ENCODE data around the gene OTOGL.
"Not testable (repeated sequence)": the region's sequence is repeated elsewhere in the genome, so short reads cannot be mapped to it uniquely, and the experiment has no call there.

The OTOGL gene

GRCh38 chr12:80140005-80140404 is 40.7 kb downstream of the OTOGL start:
- DNase-seq = no peak

GRCh38 chr12:80142640-80143039 is 43.3 kb downstream of the OTOGL start:
- no peak for DNase-seq

- no peak for DNase-seq
Measured at GRCh38 chr12:80143537-80143936, 44.2 kb downstream of the OTOGL start.

GRCh38 chr12:80149547-80150313 is 50.4 kb downstream of the OTOGL start:
- not testable (repeated sequence) for DNase-seq

- DNase-seq = no peak
Measured at GRCh38 chr12:80151131-80151530, 51.8 kb downstream of the OTOGL start.

- no peak for DNase-seq
Measured at GRCh38 chr12:80154261-80154660, 54.9 kb downstream of the OTOGL start.

GRCh38 chr12:80156306-80156705 is 57.0 kb downstream of the OTOGL start:
- no peak for DNase-seq

GRCh38 chr12:80157645-80158044 is 58.3 kb downstream of the OTOGL start:
- DNase-seq = no peak

GRCh38 chr12:80161612-80162011 is 62.3 kb downstream of the OTOGL start:
- DNase-seq = no peak

- no peak for DNase-seq
Measured at GRCh38 chr12:80162177-80162576, 62.8 kb downstream of the OTOGL start.

GRCh38 chr12:80165746-80166145 is 66.4 kb downstream of the OTOGL start:
- no peak for DNase-seq

GRCh38 chr12:80166751-80167150 is 67.4 kb downstream of the OTOGL start:
- no peak for DNase-seq

GRCh38 chr12:80168936-80169335 is 69.6 kb downstream of the OTOGL start:
- no peak for DNase-seq

- no peak for DNase-seq
Measured at GRCh38 chr12:80170915-80171314, 71.6 kb downstream of the OTOGL start.

GRCh38 chr12:80173083-80173864 is 73.9 kb downstream of the OTOGL start:
- DNase-seq = no peak

- no peak for DNase-seq
Measured at GRCh38 chr12:80175307-80175930, 76.1 kb downstream of the OTOGL start.

- DNase-seq = no peak
Measured at GRCh38 chr12:80176706-80177105, 77.4 kb downstream of the OTOGL start.

- DNase-seq = no peak
Measured at GRCh38 chr12:80178846-80179245, 79.5 kb downstream of the OTOGL start.

- DNase-seq = no peak
Measured at GRCh38 chr12:80183939-80184338, 84.6 kb downstream of the OTOGL start.

- DNase-seq = no peak
Measured at GRCh38 chr12:80184926-80185325, 85.6 kb downstream of the OTOGL start.

- DNase-seq = peak; percentile 56
Measured at GRCh38 chr12:80186727-80187217, 87.4 kb downstream of the OTOGL start.

- DNase-seq = no peak
Measured at GRCh38 chr12:80187660-80188090, 88.3 kb downstream of the OTOGL start.

- DNase-seq = no peak
Measured at GRCh38 chr12:80188576-80188975, 89.2 kb downstream of the OTOGL start.

GRCh38 chr12:80189241-80189640 is 89.9 kb downstream of the OTOGL start:
- DNase-seq = no peak

All from NCI-H1048 (cell line).